GM19240 (cell line): ENCODE measurements around the gene MLXIP.
A peak's percentile ranks its signal among the peaks of the same experiment; 100 is the strongest.

ENCODE experiments used
- DNase-seq: peaks from one replicate; pipeline ENCODE4 v3.0.0; 2011; ENCODE audit warnings: low spot score; ENCODE audit not compliant: insufficient read length

The MLXIP gene

DNA sequence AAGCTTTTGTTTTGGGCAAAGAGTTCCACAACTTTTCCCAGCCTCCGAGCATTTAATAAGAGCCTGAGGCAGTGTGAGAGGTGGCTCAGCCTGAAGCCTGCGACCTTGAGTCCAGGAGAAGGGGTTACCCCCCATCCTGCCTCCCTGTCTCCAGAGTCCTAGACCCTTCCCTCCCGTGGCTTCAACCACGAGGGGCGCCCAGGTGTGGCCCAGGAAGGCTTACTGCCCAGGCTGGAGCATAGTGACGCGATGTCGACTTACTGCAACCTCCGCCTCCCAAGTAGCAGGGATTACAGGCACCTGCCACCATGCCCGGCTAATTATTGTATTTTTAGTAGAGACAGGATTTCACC is 105.0 kb downstream of the MLXIP start:
- no peak for DNase-seq

DNA sequence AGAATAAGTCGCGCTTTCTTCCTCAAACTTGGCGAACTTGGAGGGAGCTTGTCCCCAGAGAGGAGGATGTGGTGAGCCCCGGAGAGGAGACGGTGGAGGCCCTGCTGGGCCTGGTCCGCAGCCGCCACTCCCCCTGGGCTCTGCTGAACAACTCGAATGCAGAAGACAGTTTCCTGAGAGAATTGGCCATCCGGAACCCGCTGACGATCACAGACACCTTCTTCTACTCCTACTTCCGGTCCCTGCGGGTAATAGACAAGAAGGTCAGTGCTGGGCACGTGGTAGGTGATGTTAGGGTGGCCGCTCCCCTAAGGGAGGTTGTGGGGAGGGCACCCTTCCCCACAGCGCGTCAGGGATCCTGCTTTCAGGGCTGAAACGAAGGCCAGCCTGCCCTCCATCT is 106.0 kb downstream of the MLXIP start:
- no peak for DNase-seq

DNA sequence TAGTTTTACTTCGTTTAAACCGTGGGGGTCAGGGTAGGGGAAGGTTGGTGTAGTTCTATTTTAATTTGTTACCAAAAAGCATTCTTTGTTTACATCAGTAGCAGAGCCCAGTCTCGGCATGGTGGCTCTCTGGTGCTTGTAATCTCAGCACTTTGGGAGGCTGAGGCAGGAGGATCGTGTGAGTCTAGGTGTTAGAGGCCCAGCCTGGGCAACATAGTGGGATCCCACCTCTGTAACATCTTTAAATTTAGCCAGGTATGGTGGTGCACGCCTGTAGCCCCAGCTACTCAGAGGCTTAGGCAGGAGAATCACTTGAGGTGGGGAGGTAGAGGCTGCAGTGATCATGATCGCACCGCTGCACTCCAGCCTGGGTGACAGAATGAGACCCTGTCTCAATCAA is 106.5 kb downstream of the MLXIP start:
- DNase-seq: no peak

DNA sequence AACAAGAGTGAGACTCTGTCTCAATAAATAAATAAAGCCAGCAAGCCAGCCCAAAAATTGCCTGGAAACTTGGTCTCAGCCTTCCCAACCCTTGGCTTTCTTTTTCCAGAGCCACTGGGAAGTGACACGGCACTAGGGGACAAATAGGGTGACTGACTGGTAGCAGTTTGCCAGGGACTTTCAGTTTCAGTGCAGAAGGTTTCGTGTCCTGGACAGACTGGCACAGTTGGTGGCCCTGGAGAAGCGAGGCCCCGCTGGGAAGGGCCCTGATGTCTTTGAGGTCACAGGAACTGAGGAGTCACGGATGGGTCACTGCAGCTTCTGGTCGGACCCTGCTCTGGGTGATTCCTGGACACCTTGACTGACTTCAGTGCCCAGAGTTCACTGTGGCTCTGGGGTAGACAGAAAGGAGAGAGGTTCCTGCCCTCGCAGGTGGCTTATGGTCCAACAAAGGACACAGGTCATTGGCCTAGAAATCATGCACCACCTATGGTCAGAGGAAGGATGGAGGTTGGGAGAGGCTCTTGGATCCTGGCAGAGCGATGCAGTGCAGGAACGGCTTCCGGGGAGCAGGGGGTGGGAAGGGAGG is 107.0 kb downstream of the MLXIP start:
- DNase-seq: no peak

DNA sequence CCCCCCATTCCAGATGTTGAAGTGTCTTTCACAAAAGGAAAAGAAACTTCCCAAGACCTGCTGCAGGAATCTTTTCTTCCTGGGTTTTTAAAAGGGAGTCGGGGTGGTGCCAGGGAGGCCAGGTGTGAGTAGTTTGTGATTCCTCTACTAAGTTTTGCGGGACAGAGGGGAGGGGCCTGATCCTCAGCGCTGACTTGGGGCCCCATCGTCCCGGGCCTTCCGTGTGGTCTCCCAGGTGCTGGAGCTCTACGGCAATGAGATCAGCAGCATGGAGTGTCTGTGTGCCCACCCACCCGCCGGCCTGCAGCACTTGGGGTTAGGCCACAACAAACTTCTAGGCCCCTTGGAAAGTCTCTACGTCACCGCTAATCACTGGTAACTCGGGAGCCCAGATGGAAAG is 108.9 kb downstream of the MLXIP start:
- no peak for DNase-seq

DNA sequence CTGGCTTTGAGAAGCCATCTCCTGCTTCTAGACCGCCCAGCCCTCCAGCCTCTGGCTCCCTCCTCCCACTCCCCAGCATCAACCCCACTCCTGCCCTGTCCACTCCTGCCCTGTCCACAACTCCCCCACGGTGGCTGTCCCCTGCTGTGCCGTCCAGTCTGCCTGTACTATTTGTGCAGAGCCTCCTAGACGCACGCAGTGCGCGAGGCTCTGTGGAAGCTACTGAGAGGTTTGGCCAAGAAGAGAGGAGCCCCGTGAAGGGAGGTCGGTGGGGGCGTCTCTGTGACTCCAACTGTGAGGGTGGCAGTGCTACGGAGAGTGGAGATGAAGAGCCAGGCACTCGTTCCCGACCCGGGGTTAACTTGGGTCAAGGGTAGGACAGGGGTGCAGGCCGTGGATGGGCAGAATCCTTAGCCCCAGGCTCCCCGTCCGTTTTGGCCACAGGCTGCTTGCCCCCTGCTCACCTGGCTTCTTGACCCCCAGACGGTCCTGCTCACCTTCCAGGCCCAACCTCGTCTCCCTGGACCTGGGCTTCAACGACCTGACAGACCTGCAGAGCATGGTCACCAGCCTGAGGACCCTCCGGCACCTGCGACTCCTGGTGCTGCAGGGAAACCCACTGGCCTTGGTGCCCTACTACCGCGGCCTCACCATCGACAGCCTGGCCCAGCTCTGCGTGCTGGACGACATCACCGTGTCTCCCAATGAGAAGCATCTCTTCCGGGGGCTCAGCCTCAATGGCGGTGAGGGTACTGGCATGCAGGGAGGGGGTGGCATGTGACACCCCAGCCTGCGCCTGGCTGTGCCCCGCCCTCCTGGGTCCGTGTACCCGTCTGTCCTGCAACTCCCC is 111.3 kb downstream of the MLXIP start:
- no peak for DNase-seq

DNA sequence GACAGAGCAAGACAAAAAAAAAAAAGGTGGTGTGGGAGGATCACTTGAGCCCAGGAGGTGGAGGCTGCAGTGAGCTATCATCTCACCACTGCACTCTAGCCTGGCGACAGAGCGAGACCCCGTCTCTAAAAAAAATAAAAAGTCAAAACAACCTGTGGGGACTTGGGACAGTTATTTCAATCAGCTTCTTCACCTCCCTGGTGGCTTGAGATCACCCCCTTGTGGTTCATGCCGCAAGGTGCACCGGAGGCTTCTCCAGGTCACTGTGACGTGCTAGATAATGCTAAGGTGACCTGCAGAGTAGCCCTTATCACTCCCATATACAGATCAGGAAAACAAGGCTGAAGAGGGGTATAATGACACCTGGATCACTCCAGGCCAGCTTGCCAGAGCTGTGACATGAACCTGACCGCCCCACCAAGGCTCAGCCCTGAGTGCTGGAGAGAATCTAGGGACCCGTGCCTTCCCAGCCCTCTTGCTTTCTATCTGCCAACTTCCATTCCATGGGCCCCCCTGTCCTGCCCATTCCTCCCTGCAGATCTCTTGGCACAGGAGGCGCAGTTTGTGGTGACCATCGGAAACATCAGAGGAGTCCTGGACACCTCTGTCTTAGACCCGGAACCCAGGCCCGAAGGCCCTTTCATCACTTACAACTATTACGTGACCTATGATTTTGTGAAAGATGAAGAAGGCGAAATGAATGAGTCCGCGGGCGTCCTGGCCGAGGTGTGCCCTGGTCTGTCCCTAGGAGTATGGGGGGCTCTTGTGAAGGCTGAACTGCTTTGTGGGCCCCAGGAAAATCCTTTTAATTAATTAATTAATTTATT is 112.5 kb downstream of the MLXIP start:
- DNase-seq: peak; percentile 62

DNA sequence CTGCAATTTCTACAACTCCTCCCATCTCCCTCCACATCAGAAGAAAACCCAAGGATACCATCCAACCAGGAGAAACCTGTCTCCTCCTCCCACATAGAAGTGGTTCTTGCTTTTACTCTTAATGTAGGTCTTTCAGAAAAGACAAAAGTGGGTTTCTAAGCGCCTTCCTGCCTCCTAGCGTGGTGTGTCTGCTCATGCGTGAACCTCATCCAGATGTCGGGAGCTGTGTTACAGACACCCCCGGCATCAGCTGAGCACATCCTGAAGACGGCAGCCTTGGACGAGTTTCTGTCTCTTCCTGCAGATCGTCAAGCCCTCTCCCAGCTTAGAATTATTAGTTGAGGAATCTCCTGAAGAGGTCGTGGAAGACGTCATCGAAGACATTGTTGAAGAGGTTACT is 113.9 kb downstream of the MLXIP start:
- no peak for DNase-seq

DNA sequence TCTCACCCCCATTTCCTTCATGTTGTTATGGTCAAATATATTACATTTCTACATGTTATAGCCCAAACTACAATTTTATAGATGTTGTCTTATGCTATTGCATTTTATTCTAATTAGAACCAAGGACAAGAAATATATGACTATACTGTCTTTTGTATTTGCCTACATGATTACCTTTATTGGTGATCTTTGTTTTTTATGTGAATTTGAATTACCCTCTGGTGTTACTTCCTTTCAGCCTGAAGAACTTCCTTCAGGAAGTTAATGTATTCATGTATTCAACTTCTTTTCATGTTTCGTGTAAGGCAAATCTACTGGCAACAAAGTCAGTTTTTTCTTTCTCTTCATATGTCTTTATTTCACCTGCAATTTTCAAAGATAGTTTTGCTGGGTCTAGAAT is 116.2 kb downstream of the MLXIP start:
- no peak for DNase-seq

DNA sequence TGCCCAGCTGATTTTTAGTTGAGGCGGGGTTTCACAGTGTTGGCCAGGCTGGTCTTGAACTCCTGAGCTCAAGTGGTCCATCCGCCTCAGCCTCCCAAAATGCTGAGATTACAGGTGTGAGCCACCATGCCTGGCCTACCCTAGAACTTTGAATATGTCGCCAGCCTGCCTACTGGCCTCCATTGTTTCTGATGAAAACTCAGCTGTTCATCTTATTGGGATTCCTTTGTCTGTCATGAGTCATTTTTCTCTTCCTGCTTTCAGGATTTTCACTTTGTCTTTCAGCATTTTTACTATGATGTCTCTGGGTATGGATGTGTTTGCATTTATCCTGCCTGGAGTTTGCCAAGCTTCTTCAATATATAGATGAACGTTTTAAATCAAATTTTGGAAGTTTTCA is 116.8 kb downstream of the MLXIP start:
- DNase-seq: no peak
